HCT116 (cell line): ENCODE results near the gene F2RL1. TPM values are rescaled to one million over a fixed set of nuclear protein-coding genes. Genes with fewer than 3 reads are reported as not detected.

Source experiments
- ATAC-seq: fragments of 200-7000 bp; cut with Tn5 transposase; 2 replicates; pipeline ENCODE4 v1.9.1; 2020; ENCODE audit warnings: mild to moderate bottlenecking, moderate library complexity
- BruUV-seq: library from RNA; stranded (reverse); fragments of 400-500 nt; replicated peaks from 2 replicates; lab custom pipeline; 2021; lab: Mats Ljungman, UMichigan
- CTCF ChIA-PET: fragments of 300-600 bp; sonication (Branson Sonifier 250); formaldehyde crosslinking; loops from one replicate; lab custom pipeline; 2021; ENCODE audit warnings: antibody characterized with exemption; lab: Charles Lee
- POLR2A ChIA-PET: fragments of 300-600, 350-600 bp; sonication (Branson Sonifier 250); formaldehyde crosslinking; loops from one replicate; lab custom pipeline; 2021; ENCODE audit warnings: antibody characterized with exemption; lab: Charles Lee
- RAD21 ChIA-PET, 2 experiments: fragments of 300-600 bp; sonication (Branson Sonifier 250); formaldehyde crosslinking; loops; one replicate each; lab custom pipeline; 2023; ENCODE audit warnings: low total read pairs in 2 of 2; ENCODE audit not compliant: uncharacterized antibody in 2 of 2, unreplicated experiment in 2 of 2, low non-redundant PET in 1 of 2; lab: Charles Lee
- DNase-seq: peaks from one replicate; pipeline ENCODE4 v3.0.0-alpha.2; 2010; ENCODE audit warnings: low read depth, low spot score
- H2AFZ ChIP-seq: fragments of 200-600 bp; shearing (Covaris generic), sonication (generic); 2 replicates; pipeline ENCODE4 v1.6.1; 2017; ENCODE audit warnings: low read depth, mixed run types, mixed read lengths, antibody characterized with exemption, low read length; ENCODE audit not compliant: poor library complexity, severe bottlenecking
- H3K27ac ChIP-seq: 2 replicates; pipeline ENCODE4 v1.5.1; 2012; ENCODE audit warnings: low read depth, low read length
- H3K27me3 ChIP-seq: fragments of 200-600 bp; sonication (generic); 2 replicates; pipeline ENCODE4 v1.6.1; 2016; ENCODE audit warnings: mixed run types, low read length, mixed read lengths; ENCODE audit not compliant: insufficient read depth
- H3K36me3 ChIP-seq, 2 experiments: fragments of 200-500 bp in 1 of 2; fragments of 200-600 bp in 1 of 2; sonication (Bioruptor generic) in 1 of 2; sonication (generic) in 1 of 2; 2 replicates each; pipeline versions ENCODE4 v1.5.1 to v1.6.1; 2014 to 2016; ENCODE audit warnings: low read length in 2 of 2, inconsistent platforms in 1 of 2, mixed read lengths in 1 of 2, mixed run types in 1 of 2; ENCODE audit not compliant: insufficient read depth in 2 of 2, control insufficient read depth in 1 of 2
- H3K4me1 ChIP-seq, 2 experiments: fragments of 200-600 bp in 1 of 2; sonication (generic) in 1 of 2; 2 replicates each; pipeline versions ENCODE4 v1.5.1 to v1.6.1; 2012 to 2017; ENCODE audit warnings: low read length in 2 of 2, inconsistent platforms in 1 of 2, mild to moderate bottlenecking in 1 of 2, mixed read lengths in 1 of 2, mixed run types in 1 of 2, moderate library complexity in 1 of 2; ENCODE audit not compliant: insufficient read depth in 2 of 2, control insufficient read depth in 1 of 2
- H3K4me2 ChIP-seq: fragments of 200-600 bp; sonication (generic); 2 replicates; pipeline ENCODE4 v1.6.1; 2017; ENCODE audit warnings: mixed run types, low read length, mixed read lengths
- H3K4me3 ChIP-seq, 2 experiments: fragments of 200-600 bp in 1 of 2; sonication (generic) in 1 of 2; replicated peaks in 1 of 2; 2 replicates each; pipeline ENCODE4 v1.5.1; 2011 to 2016; ENCODE audit warnings: low read length in 2 of 2, control low read depth in 1 of 2, low read depth in 1 of 2, mild to moderate bottlenecking in 1 of 2, mixed read lengths in 1 of 2, mixed run types in 1 of 2
- H3K79me2 ChIP-seq: fragments of 200-600 bp; sonication (generic); 2 replicates; pipeline ENCODE4 v1.6.1; 2017; ENCODE audit warnings: mild to moderate bottlenecking, mixed run types, low read length, moderate library complexity, mixed read lengths; ENCODE audit not compliant: insufficient read depth
- H3K9ac ChIP-seq: fragments of 200-600 bp; sonication (generic); 2 replicates; pipeline ENCODE4 v1.6.1; 2016; ENCODE audit warnings: low read length, mixed read lengths
- H3K9me2 ChIP-seq: fragments of 200-600 bp; sonication (generic), shearing (Covaris generic); 2 replicates; pipeline ENCODE4 v1.6.1; 2017; ENCODE audit warnings: mixed run types, mild to moderate bottlenecking, moderate library complexity; ENCODE audit not compliant: insufficient read depth
- H3K9me3 ChIP-seq, 2 experiments: fragments of 200-500 bp in 1 of 2; fragments of 200-600 bp in 1 of 2; sonication (Bioruptor generic) in 1 of 2; sonication (generic) in 1 of 2; 2 replicates each; pipeline ENCODE4 v1.6.1; 2014 to 2017; ENCODE audit warnings: low read length in 2 of 2, mixed read lengths in 2 of 2, inconsistent platforms in 1 of 2, low read depth in 1 of 2, mild to moderate bottlenecking in 1 of 2, mixed run types in 1 of 2, moderate library complexity in 1 of 2; ENCODE audit not compliant: control insufficient read depth in 1 of 2, insufficient read depth in 1 of 2
- H4K20me1 ChIP-seq: fragments of 200-600 bp; sonication (generic), shearing (Covaris generic); 2 replicates; pipeline ENCODE4 v1.6.1; 2017; ENCODE audit warnings: mixed run types, mild to moderate bottlenecking, moderate library complexity; ENCODE audit not compliant: insufficient read depth
- CBX3 ChIP-seq: IDR thresholded peaks from 2 replicates; pipeline ENCODE4 v1.6.1; 2012; ENCODE audit warnings: low read depth
- EZH2 ChIP-seq: fragments of 200-600 bp; sonication (generic); IDR thresholded peaks from 2 replicates; pipeline ENCODE4 v1.6.1; 2017; ENCODE audit warnings: antibody characterized with exemption, mixed run types
- POLR2A ChIP-seq: IDR thresholded peaks from 2 replicates; pipeline ENCODE4 v1.7.0; 2011; ENCODE audit warnings: borderline replicate concordance; ENCODE audit not compliant: insufficient read depth, insufficient read length; ENCODE audit errors: extremely low read depth
- REST ChIP-seq: IDR thresholded peaks from 2 replicates; pipeline ENCODE4 v1.6.1; 2012; ENCODE audit warnings: low read depth
- SP1 ChIP-seq: IDR thresholded peaks from 2 replicates; pipeline ENCODE4 v1.6.1; 2012; ENCODE audit warnings: low read depth
- SRF ChIP-seq: IDR thresholded peaks from 2 replicates; pipeline ENCODE4 v1.6.1; 2012; ENCODE audit warnings: low read depth
- ZFX ChIP-seq: fragments of 450-650 bp; IDR thresholded peaks from 2 replicates; pipeline ENCODE4 v1.6.1; 2017
- ZNF274 ChIP-seq: fragments of 200-500 bp; sonication (Bioruptor generic); IDR thresholded peaks from 2 replicates; pipeline ENCODE4 v1.6.1; 2014; ENCODE audit warnings: mild to moderate bottlenecking, low read depth, low read length, inconsistent platforms
- intact Hi-C: fragments of 100-400 bp; cut with micrococcal nuclease; formaldehyde crosslinking; loops from 2 replicates; pipeline ENCODE4 v1.10.0; 2022
- total RNA-seq: library from RNA; stranded (reverse); gene quantifications from one replicate; pipeline ENCODE4 v1.2.1, GENCODE V29; 2021; ENCODE audit not compliant: unreplicated experiment
- TF ChIP-seq, protein P1 (sequence below): IDR thresholded peaks from 2 replicates; pipeline ENCODE4 v1.6.1; 2012
- TF ChIP-seq, protein P2 (sequence below), 3 experiments: fragments of 200-600 bp in 1 of 3; sonication (generic) in 1 of 3; IDR thresholded peaks in 2 of 3; conservative IDR thresholded peaks in 1 of 3; 2 replicates each; pipeline ENCODE4 v1.5.1; 2012 to 2017; ENCODE audit warnings: low read depth in 2 of 3, low read length in 2 of 3, antibody characterized with exemption in 1 of 3, borderline replicate concordance in 1 of 3, control low read depth in 1 of 3, mild to moderate bottlenecking in 1 of 3, mixed read lengths in 1 of 3, mixed run types in 1 of 3, moderate library complexity in 1 of 3; ENCODE audit not compliant: insufficient read depth in 1 of 3

Gene F2RL1
- total RNA-seq, 1 experiment from 2014 or later = 119 TPM

GRCh38 chr5:76775921-76776320, 42.9 kb upstream of the F2RL1 start:
- DNase-seq = no peak
- Histone ChIP-seq H3K4me1 (peaks cover 0 to 25% of the 10 kb centered on the region in 2 experiments; a peak in 2 of 4 replicates), H3K4me2 (no peak overlapping the region), H3K9ac (no peak overlapping the region), H3K27me3 (no peaks in the 10 kb centered on the region)
- no peak for ATAC-seq
- intact Hi-C loops = loop anchor here (10.0 kb wide), 1 partner anchor 239 kb away; no protein-coding TSS in a partner anchor
- no TSS peak for BruUV-seq
- no peak for TF ChIP-seq SP1
- no peak for TF ChIP-seq POLR2A
- no peak for TF ChIP-seq SRF
- TF ChIP-seq ZFX = no peak
- TF ChIP-seq EZH2 = no peak
- TF ChIP-seq, protein P1, sequence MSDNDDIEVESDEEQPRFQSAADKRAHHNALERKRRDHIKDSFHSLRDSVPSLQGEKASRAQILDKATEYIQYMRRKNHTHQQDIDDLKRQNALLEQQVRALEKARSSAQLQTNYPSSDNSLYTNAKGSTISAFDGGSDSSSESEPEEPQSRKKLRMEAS = no peak
- TF ChIP-seq REST = no peak
- no peak for TF ChIP-seq CBX3
- no peak for TF ChIP-seq ZNF274
- TF ChIP-seq, protein P2, sequence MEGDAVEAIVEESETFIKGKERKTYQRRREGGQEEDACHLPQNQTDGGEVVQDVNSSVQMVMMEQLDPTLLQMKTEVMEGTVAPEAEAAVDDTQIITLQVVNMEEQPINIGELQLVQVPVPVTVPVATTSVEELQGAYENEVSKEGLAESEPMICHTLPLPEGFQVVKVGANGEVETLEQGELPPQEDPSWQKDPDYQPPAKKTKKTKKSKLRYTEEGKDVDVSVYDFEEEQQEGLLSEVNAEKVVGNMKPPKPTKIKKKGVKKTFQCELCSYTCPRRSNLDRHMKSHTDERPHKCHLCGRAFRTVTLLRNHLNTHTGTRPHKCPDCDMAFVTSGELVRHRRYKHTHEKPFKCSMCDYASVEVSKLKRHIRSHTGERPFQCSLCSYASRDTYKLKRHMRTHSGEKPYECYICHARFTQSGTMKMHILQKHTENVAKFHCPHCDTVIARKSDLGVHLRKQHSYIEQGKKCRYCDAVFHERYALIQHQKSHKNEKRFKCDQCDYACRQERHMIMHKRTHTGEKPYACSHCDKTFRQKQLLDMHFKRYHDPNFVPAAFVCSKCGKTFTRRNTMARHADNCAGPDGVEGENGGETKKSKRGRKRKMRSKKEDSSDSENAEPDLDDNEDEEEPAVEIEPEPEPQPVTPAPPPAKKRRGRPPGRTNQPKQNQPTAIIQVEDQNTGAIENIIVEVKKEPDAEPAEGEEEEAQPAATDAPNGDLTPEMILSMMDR (IDR thresholded peaks at IDR 0.05 in 2 of 3, conservative IDR thresholded peaks at IDR 0.05 in 1 of 3; ENCODE audit: borderline replicate concordance in 1 of 3, insufficient read depth in 1 of 3, low read depth in 2 of 3, low read length in 2 of 3) = no peak
- TF ChIP-seq, all 23 proteins: peak for 0
- Histone ChIP-seq H3K9me2 (no peaks in the 10 kb centered on the region), H3K9me3 (no peaks in the 10 kb centered on the region), H3K27ac (no peak overlapping the region), H2AFZ (no peak overlapping the region), H4K20me1 (no peaks in the 10 kb centered on the region), H3K79me2 (no peaks in the 10 kb centered on the region), H3K4me3 (no peak overlapping the region), H3K36me3 (no peaks in the 10 kb centered on the region)
- ChIA-PET RAD21 (no interaction called here), POLR2A (interaction anchor here (1.3 kb wide), 1 partner anchor 43 kb away, joined by 4 read pairs; the partner anchor contains the start of gene F2RL1), CTCF (interaction anchor here (1.3 kb wide), 1 partner anchor 176 kb away, joined by 5 read pairs; no protein-coding TSS in a partner anchor)
